Astrocyte of the cerebellum (primary cell): ENCODE measurements around the gene HTRA2.

Experiments
- DNase-seq: peaks from one replicate; pipeline ENCODE4 v3.0.0-alpha.2; 2011; ENCODE audit warnings: low read depth
- H3K4me3 ChIP-seq: 2 replicates; pipeline ENCODE4 v1.5.1; 2011; ENCODE audit warnings: mild to moderate bottlenecking, low read depth, low read length, moderate library complexity
- CTCF ChIP-seq: IDR thresholded peaks from 2 replicates; pipeline ENCODE4 v1.5.1; 2012; ENCODE audit warnings: low read length, low read depth, moderate library complexity, mild to moderate bottlenecking; ENCODE audit errors: missing control alignments
- in situ Hi-C: cut with HindIII; loops from 2 replicates; pipeline ENCODE4 v1.10.0; 2017; ENCODE audit warnings: low sequenced_read_pairs

HTRA2 gene

GRCh38 chr2:74497777-74498499 is 31.8 kb upstream of the HTRA2 start:
- in situ Hi-C loops: no loop called here
- DNase-seq: no peak
- no peak for TF ChIP-seq CTCF
- peak overlapping the region; percentile 19 for H3K4me3 ChIP-seq

GRCh38 chr2:74498500-74499266 is 31.1 kb upstream of the HTRA2 start:
- DNase-seq: no peak
- no peak for TF ChIP-seq CTCF
- peak overlapping the region; percentile 19 for H3K4me3 ChIP-seq
- in situ Hi-C loops: no loop called here

- DNase-seq: no peak
- TF ChIP-seq CTCF: no peak
- peak within 1 kb of the TSS; percentile 19 for H3K4me3 ChIP-seq
- in situ Hi-C loops: no loop called here
Observed at GRCh38 chr2:74499267-74499939, 30.3 kb upstream of the HTRA2 start, which contains the start of gene LBX2. TSS of gene LBX2 (minus strand) at chr2:74499603. CDS start at chr2:74499537, 66 bp downstream.

GRCh38 chr2:74499940-74500577 is 29.7 kb upstream of the HTRA2 start:
- in situ Hi-C loops: no loop called here
- no peak for TF ChIP-seq CTCF
- H3K4me3 ChIP-seq: no peak overlapping the region

GRCh38 chr2:74500578-74500946 is 29.2 kb upstream of the HTRA2 start:
- TF ChIP-seq CTCF: no peak
- in situ Hi-C loops: no loop called here
- DNase-seq: no peak
- H3K4me3 ChIP-seq: no peak overlapping the region

More at GRCh38 chr2:74499940-74500577, 29.7 kb upstream of the HTRA2 start:
- DNase-seq: no peak
